Measurements from ENCODE around the gene GNPTAB.

GRCh38 chr12:101696251-101697196 lies 134.2 kb downstream of the GNPTAB start:
- no peak for TF ChIP-seq POLR2A (IDR thresholded peaks at IDR 0.05)
- TF ChIP-seq, protein P1, sequence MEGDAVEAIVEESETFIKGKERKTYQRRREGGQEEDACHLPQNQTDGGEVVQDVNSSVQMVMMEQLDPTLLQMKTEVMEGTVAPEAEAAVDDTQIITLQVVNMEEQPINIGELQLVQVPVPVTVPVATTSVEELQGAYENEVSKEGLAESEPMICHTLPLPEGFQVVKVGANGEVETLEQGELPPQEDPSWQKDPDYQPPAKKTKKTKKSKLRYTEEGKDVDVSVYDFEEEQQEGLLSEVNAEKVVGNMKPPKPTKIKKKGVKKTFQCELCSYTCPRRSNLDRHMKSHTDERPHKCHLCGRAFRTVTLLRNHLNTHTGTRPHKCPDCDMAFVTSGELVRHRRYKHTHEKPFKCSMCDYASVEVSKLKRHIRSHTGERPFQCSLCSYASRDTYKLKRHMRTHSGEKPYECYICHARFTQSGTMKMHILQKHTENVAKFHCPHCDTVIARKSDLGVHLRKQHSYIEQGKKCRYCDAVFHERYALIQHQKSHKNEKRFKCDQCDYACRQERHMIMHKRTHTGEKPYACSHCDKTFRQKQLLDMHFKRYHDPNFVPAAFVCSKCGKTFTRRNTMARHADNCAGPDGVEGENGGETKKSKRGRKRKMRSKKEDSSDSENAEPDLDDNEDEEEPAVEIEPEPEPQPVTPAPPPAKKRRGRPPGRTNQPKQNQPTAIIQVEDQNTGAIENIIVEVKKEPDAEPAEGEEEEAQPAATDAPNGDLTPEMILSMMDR (IDR thresholded peaks at IDR 0.05), result no peak
